Measurements from ENCODE around the gene GNPDA1. TPM values are rescaled to one million over a fixed set of nuclear protein-coding genes. Genes with fewer than 3 reads are reported as not detected.

GNPDA1 gene
- polyA plus RNA-seq, 1 of the 3 experiments (the other 2 are of a cell fraction), result 23.9 TPM

DNA sequence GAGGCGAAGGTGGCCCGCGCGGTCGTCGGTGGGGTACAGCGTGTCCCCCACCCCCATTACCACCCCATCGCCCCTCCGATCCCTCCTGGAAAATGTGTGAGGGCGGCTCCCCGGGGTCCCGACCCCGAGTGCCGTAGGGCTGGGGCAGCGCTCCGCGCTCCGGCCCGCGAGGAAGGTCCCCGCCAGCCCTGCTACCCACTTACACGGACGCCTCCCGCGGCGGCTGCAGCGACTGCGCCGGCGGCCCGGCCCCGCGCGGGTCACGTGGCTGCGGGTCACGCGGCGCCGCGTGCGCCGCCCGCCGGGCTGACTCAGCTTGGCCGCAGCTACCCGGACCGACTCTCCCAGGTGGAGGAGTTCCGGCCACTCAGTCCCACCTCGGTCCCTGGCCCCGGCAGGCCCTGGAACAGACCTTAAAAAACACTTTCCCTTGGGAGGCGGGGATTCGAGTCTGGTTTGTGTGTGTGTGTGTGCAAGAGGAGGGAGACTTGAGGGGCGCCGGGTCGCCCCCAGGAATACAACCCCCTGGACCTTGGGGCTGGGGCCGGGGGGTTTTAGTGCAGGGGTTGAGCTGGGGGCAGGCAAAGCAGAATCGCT lies at the start of gene GNPDA1 (continued):
- TF ChIP-seq MAX (IDR thresholded peaks at IDR 0.05; ENCODE audit: low read depth) (peak; percentile 67), RAD21 (IDR thresholded peaks at IDR 0.05; ENCODE audit: low read length) (no peak), TAF1 (IDR thresholded peaks at IDR 0.05; ENCODE audit: borderline replicate concordance, low read depth, low read length) (peak; percentile 59; the same call in 1 of the 2 replicates), IRF3 (IDR thresholded peaks at IDR 0.05; ENCODE audit: low read depth, low read length) (no peak), RCOR1 (IDR thresholded peaks at IDR 0.05; ENCODE audit: low read length) (no peak), RFX5 (IDR thresholded peaks at IDR 0.05; ENCODE audit: low read length) (no peak), POLR2AphosphoS5 (IDR thresholded peaks at IDR 0.05; ENCODE audit: low read depth, low read length) (peak; percentile 58; the same call in 1 of the 2 replicates), EP300 (IDR thresholded peaks at IDR 0.05; ENCODE audit: borderline replicate concordance in 1 of 2, low read depth in 1 of 2, low read length in 1 of 2) (peak in 1 of 2 experiments; percentile 20; a peak in 1 of 4 replicates)
- TF ChIP-seq, protein P1, sequence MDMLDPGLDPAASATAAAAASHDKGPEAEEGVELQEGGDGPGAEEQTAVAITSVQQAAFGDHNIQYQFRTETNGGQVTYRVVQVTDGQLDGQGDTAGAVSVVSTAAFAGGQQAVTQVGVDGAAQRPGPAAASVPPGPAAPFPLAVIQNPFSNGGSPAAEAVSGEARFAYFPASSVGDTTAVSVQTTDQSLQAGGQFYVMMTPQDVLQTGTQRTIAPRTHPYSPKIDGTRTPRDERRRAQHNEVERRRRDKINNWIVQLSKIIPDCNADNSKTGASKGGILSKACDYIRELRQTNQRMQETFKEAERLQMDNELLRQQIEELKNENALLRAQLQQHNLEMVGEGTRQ (IDR thresholded peaks at IDR 0.05; ENCODE audit: borderline replicate concordance, low read depth, low read length), result peak; percentile 86; the same call in 1 of the 2 replicates

- Histone ChIP-seq H4K20me1 (ENCODE audit: insufficient read depth) (no peaks in the 10 kb centered on the region), H3K9me2 (no peaks in the 10 kb centered on the region), H3K79me2 (ENCODE audit: insufficient read depth) (no peaks in the 10 kb centered on the region), H3F3A (replicated peaks; ENCODE audit: insufficient read depth) (peaks cover 18% of the 10 kb centered on the region), H3K9ac (no peak overlapping the region), H3K4me3 (ENCODE audit: low read depth in 2 of 2, low read length in 1 of 2) (no peak overlapping the region), H3K4me2 (no peak overlapping the region), H2AFZ (ENCODE audit: low read depth) (no peak overlapping the region), H3K4me1 (ENCODE audit: control insufficient read depth in 1 of 2, insufficient read depth in 2 of 2, low read depth in 1 of 2, low read length in 1 of 2) (peaks cover 33 to 34% of the 10 kb centered on the region in 2 experiments), H3K36me3 (replicated peaks in 1 of 2; ENCODE audit: control insufficient read depth in 1 of 2, insufficient read depth in 2 of 2, low read length in 1 of 2) (no peaks in the 10 kb centered on the region), H3K9me3 (no peaks in the 10 kb centered on the region), H3K27me3 (ENCODE audit: insufficient read depth) (no peaks in the 10 kb centered on the region), H3K27ac (ENCODE audit: low read depth in 2 of 2, low read length in 1 of 2) (no peak overlapping the region)
- ChIA-PET POLR2A (no interaction called here), CTCF (interaction anchor here (1.0 to 1.3 kb wide), 3 partner anchors 10 to 86 kb away, joined by 3 to 7 read pairs (median 4); no protein-coding TSS in a partner anchor)
- TF ChIP-seq CTCF (IDR thresholded peaks at IDR 0.05) (peak; percentile 20), RAD21 (IDR thresholded peaks at IDR 0.05; ENCODE audit: low read length) (peak; percentile 52)
- TF ChIP-seq, protein P2, sequence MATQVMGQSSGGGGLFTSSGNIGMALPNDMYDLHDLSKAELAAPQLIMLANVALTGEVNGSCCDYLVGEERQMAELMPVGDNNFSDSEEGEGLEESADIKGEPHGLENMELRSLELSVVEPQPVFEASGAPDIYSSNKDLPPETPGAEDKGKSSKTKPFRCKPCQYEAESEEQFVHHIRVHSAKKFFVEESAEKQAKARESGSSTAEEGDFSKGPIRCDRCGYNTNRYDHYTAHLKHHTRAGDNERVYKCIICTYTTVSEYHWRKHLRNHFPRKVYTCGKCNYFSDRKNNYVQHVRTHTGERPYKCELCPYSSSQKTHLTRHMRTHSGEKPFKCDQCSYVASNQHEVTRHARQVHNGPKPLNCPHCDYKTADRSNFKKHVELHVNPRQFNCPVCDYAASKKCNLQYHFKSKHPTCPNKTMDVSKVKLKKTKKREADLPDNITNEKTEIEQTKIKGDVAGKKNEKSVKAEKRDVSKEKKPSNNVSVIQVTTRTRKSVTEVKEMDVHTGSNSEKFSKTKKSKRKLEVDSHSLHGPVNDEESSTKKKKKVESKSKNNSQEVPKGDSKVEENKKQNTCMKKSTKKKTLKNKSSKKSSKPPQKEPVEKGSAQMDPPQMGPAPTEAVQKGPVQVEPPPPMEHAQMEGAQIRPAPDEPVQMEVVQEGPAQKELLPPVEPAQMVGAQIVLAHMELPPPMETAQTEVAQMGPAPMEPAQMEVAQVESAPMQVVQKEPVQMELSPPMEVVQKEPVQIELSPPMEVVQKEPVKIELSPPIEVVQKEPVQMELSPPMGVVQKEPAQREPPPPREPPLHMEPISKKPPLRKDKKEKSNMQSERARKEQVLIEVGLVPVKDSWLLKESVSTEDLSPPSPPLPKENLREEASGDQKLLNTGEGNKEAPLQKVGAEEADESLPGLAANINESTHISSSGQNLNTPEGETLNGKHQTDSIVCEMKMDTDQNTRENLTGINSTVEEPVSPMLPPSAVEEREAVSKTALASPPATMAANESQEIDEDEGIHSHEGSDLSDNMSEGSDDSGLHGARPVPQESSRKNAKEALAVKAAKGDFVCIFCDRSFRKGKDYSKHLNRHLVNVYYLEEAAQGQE (IDR thresholded peaks at IDR 0.05; ENCODE audit: low read depth, low read length), result no peak
- DNase-seq, result no peak
- 91% methylated on average over 1 of the region's 1 CpG for WGBS (ENCODE audit: low lambda C conversion rate)
These were observed 46.6 kb upstream of the GNPDA1 start for GRCh38 chr5:142059304-142059940.

All from SK-N-SH (cell line).